GM12878 (cell line): ENCODE measurements around the gene TMED10. TPM values are rescaled to one million over a fixed set of nuclear protein-coding genes. Genes with fewer than 3 reads are reported as not detected.

ENCODE experiments used
- ATAC-seq: fragments of 200-7000 bp; cut with Tn5 transposase; 3 replicates; pipeline ENCODE4 v1.9.1; 2020; ENCODE audit warnings: mild to moderate bottlenecking, moderate library complexity
- BruUV-seq: library from RNA; stranded (reverse); fragments of 400-500 nt; replicated peaks from 2 replicates; lab custom pipeline; 2021; lab: Mats Ljungman, UMichigan
- CTCF ChIA-PET: fragments of 300-600 bp; sonication (Branson Sonifier 250); formaldehyde crosslinking; extraction: SDS; loops from one replicate; lab custom pipeline; 2021; ENCODE audit warnings: inconsistent platforms; lab: Yijun Ruan, JAX
- POLR2A ChIA-PET: fragments of 350-600 bp; formaldehyde crosslinking; extraction: SDS; loops from one replicate; lab custom pipeline; 2021; ENCODE audit warnings: inconsistent platforms; lab: Charles Lee
- RAD21 ChIA-PET: fragments of 300-600 bp; sonication (Branson Sonifier 250); formaldehyde crosslinking; loops from one replicate; lab custom pipeline; 2023; ENCODE audit warnings: antibody characterized with exemption; ENCODE audit not compliant: unreplicated experiment; lab: Charles Lee
- SMC1A ChIA-PET: fragments of 300-600 bp; sonication (Branson Sonifier 250); formaldehyde crosslinking; loops from one replicate; lab custom pipeline; 2023; ENCODE audit not compliant: unreplicated experiment, uncharacterized antibody; lab: Charles Lee
- DNase-seq: peaks from one replicate; pipeline ENCODE4 v3.0.0-alpha.2; 2011; ENCODE audit warnings: low read depth, low spot score
- FAIRE-seq: peaks from 3 replicates; lab custom pipeline; 2011; peaks lifted over from hg19 to GRCh38; lab: Jason Lieb, UNC
- H2AFZ ChIP-seq: 2 replicates; pipeline ENCODE4 v1.6.0; 2011; ENCODE audit warnings: low read depth, low read length, control low read depth; ENCODE audit not compliant: control insufficient read depth
- H3K27ac ChIP-seq: 2 replicates; pipeline ENCODE4 v1.5.1; 2011; ENCODE audit warnings: control low read depth; ENCODE audit not compliant: control insufficient read depth, insufficient read depth
- H3K27me3 ChIP-seq, 2 experiments: replicated peaks in 1 of 2; 2 replicates each; pipeline versions ENCODE4 v1.6.0 to v1.6.1; 2011; ENCODE audit warnings: low read length in 1 of 2; ENCODE audit not compliant: control insufficient read depth in 2 of 2, insufficient read depth in 2 of 2
- H3K36me3 ChIP-seq, 2 experiments: 2 replicates each; pipeline ENCODE4 v1.5.1; 2011; ENCODE audit warnings: low read length in 1 of 2; ENCODE audit not compliant: control insufficient read depth in 2 of 2, insufficient read depth in 2 of 2
- H3K4me1 ChIP-seq: 2 replicates; pipeline ENCODE4 v1.6.1; 2011; ENCODE audit warnings: mild to moderate bottlenecking, low read length, moderate library complexity, mixed read lengths; ENCODE audit not compliant: control insufficient read depth, insufficient read depth
- H3K4me2 ChIP-seq: 2 replicates; pipeline ENCODE4 v1.6.0; 2011; ENCODE audit warnings: control low read depth; ENCODE audit not compliant: control insufficient read depth, insufficient read depth
- H3K4me3 ChIP-seq: fragments of 200-600 bp; sonication (generic); 2 replicates; pipeline ENCODE4 v1.5.1; 2016
- H3K79me2 ChIP-seq: 2 replicates; pipeline ENCODE4 v1.6.0; 2011; ENCODE audit warnings: low read length; ENCODE audit not compliant: control insufficient read depth, insufficient read depth
- H3K9ac ChIP-seq: 2 replicates; pipeline ENCODE4 v1.8.0; 2011; ENCODE audit warnings: low read length, control low read depth, mixed read lengths; ENCODE audit not compliant: control insufficient read depth, insufficient read depth
- H3K9me3 ChIP-seq: replicated peaks from 3 replicates; pipeline ENCODE4 v1.5.1; 2011; ENCODE audit warnings: mild to moderate bottlenecking, low read length; ENCODE audit not compliant: control insufficient read depth, insufficient read depth
- H4K20me1 ChIP-seq: 2 replicates; pipeline ENCODE4 v1.6.0; 2011; ENCODE audit not compliant: control insufficient read depth, insufficient read depth
- CBX3 ChIP-seq: fragments of 200-600 bp; sonication (generic); IDR thresholded peaks from 2 replicates; pipeline ENCODE4 v1.6.1; 2016; ENCODE audit warnings: low read depth, borderline replicate concordance
- CHD1 ChIP-seq: IDR thresholded peaks from 2 replicates; pipeline ENCODE4 v1.6.1; 2012; ENCODE audit warnings: low read depth, low read length, improper control_type of control experiment
- CHD2 ChIP-seq: IDR thresholded peaks from 2 replicates; pipeline ENCODE4 v1.6.1; 2011; ENCODE audit warnings: low read depth, low read length, improper control_type of control experiment, borderline replicate concordance
- E2F4 ChIP-seq: IDR thresholded peaks from 2 replicates; pipeline ENCODE4 v1.6.1; 2012; ENCODE audit warnings: low read depth, low read length, improper control_type of control experiment
- ETV6 ChIP-seq, 2 experiments: fragments of 450-650 bp in 1 of 2; IDR thresholded peaks in 1 of 2; conservative IDR thresholded peaks in 1 of 2; 2 replicates each; pipeline ENCODE4 v1.6.1; 2014; ENCODE audit warnings: antibody characterized with exemption in 1 of 2, borderline replicate concordance in 1 of 2, low read depth in 1 of 2, mild to moderate bottlenecking in 1 of 2, moderate library complexity in 1 of 2
- HCFC1 ChIP-seq: fragments of 150-350 bp; IDR thresholded peaks from 2 replicates; pipeline ENCODE4 v1.6.1; 2014; ENCODE audit warnings: low read length
- USF2 ChIP-seq: IDR thresholded peaks from 2 replicates; pipeline ENCODE4 v1.6.1; 2011; ENCODE audit warnings: low read depth, low read length, improper control_type of control experiment, borderline replicate concordance
- WGBS: methylation state at CpG from one replicate; pipeline ENCODE4 v1.1.6; 2016; ENCODE audit warnings: low lambda C conversion rate; ENCODE audit not compliant: insufficient replicate concordance, insufficient coverage; ENCODE audit errors: missing lambda C conversion rate; 5-methylcytosine and 5-hydroxymethylcytosine counted together
- in situ Hi-C: fragments of 300-500 bp; cut with MboI; formaldehyde crosslinking; loops from 9 replicates; pipeline ENCODE4 v1.14.3; 2018; ENCODE audit warnings: mixed read lengths
- intact Hi-C: fragments of 100-400 bp; cut with micrococcal nuclease; formaldehyde crosslinking; loops from one replicate; pipeline ENCODE4 v1.14.2; 2022; ENCODE audit not compliant: unreplicated experiment
- polyA plus RNA-seq, 11 experiments: library from polyadenylated mRNA; depleted of rRNA in 4 of 11; unstranded in 6 of 11; stranded (reverse) in 5 of 11; fragments of >200 nt; fragmentation: Nextera tagmentation in 4 of 11; fragmentation: Illumina TruSeq in 1 of 11; extraction: Ambion mirVana in 4 of 11; extraction: Trizol in 1 of 11; gene quantifications; 1 replicate in 1 of 11; 2 replicates in 10 of 11; pipeline versions ENCODE4 v1.2.1 to v1.2.3, GENCODE V29; 2011 to 2016; ENCODE audit warnings: inconsistent platforms in 2 of 11, missing spikeins in 2 of 11, low read depth in 1 of 11
- total RNA-seq, 4 experiments: library from RNA; depleted of rRNA in 3 of 4; stranded (reverse); fragments of >200 nt in 3 of 4; fragmentation: Illumina TruSeq in 1 of 4; extraction: Trizol in 1 of 4; gene quantifications; 2 replicates each; pipeline versions ENCODE4 v1.2.1 to v1.2.3, GENCODE V29; 2013 to 2021

The TMED10 gene
- total and polyA plus RNA-seq, 10 of the 15 experiments (the other 5 are each of a cell fraction or from before 2014, with no cell fraction given), result 99.8 to 270 (median 180) TPM

GRCh38 chr14:75156111-75156510 lies 20.3 kb downstream of the TMED10 start:
- no peak overlapping the region for H3K9ac ChIP-seq
- 100% methylated on average over 1 of the region's 1 CpG for whole genome bisulfite sequencing
- H3K4me1 ChIP-seq, result peaks cover 14% of the 10 kb centered on the region; the same call in 1 of the 2 replicates
- DNase-seq (no peak), ATAC-seq (no peak), FAIRE-seq (no peak)
- H3K4me2 ChIP-seq, result no peak overlapping the region
- H3K36me3 ChIP-seq, result peaks cover 0 to 2% of the 10 kb centered on the region in 2 experiments; a peak in 2 of 4 replicates
- no TSS peak for BruUV-seq
- ChIA-PET CTCF (interaction anchor here (0.9 kb wide), 1 partner anchor 139 kb away, joined by 3 read pairs; no protein-coding TSS in a partner anchor), RAD21 (no interaction called here), SMC1A (interaction anchor here (0.8 kb wide), 2 partner anchors 12 to 39 kb away, joined by 4 to 5 read pairs; no protein-coding TSS in a partner anchor), POLR2A (no interaction called here)
- no peaks in the 10 kb centered on the region for H3K27me3 ChIP-seq
- no peak overlapping the region for H3K4me3 ChIP-seq
- intact Hi-C loops, result no loop called here
- H3K27ac ChIP-seq, result no peak overlapping the region
- no peak overlapping the region for H2AFZ ChIP-seq
- H3K79me2 ChIP-seq, result peaks cover 45% of the 10 kb centered on the region
- no peaks in the 10 kb centered on the region for H4K20me1 ChIP-seq
- H3K9me3 ChIP-seq, result no peaks in the 10 kb centered on the region
- in situ Hi-C loops, result no loop called here
- TF ChIP-seq ETV6 (conservative IDR thresholded peaks at IDR 0.05 in 1 of 2, IDR thresholded peaks at IDR 0.05 in 1 of 2; ENCODE audit: borderline replicate concordance in 1 of 2, low read depth in 1 of 2) (no peak), HCFC1 (no peak), E2F4 (no peak), CBX3 (no peak), USF2 (no peak), CHD1 (no peak), CHD2 (no peak)
